NCI-H2196 (cell line): ENCODE results near the gene TOM1.

ENCODE experiments used
- DNase-seq: peaks from one replicate; lab custom pipeline; 2025; ENCODE audit not compliant: unreplicated experiment; lab: John Stamatoyannopoulos, UW

Gene TOM1

DNA sequence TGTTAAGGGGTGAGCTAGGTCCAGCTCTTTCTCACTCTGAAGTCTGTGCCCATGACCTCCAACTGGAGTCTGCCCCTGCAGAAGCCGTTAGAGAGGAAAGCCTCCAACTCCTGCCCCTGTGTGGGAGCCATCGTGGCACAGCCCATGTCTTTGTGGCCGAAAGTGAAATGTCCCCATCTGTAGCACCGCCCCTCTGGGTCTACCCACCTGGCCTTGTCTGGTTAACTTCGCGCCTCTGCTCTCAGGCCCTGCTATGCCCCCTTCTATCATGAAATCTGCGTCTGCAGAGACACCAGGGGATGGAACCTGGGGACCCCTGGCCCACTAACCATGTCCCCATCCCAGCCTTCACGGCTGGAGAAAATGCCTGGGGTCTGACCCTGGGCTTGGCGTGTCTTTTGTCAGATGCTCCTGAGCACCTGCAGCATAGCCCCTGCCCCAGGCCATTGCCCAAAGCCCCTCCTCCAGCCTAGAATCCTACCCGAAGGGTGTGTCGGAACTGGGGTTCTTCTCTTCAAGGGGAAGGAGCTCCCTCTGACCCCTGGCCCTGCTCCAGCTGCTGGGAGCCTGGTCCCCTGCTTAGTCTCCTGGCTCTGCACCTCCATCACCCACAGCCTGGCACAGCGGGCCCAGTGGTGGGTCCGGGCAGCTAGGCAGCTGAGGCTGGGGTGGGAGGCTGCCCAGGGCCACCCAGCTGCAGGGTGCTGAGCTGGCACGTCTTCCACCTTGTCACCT lies 45.4 kb downstream of the TOM1 start:
- DNase-seq: no peak

DNA sequence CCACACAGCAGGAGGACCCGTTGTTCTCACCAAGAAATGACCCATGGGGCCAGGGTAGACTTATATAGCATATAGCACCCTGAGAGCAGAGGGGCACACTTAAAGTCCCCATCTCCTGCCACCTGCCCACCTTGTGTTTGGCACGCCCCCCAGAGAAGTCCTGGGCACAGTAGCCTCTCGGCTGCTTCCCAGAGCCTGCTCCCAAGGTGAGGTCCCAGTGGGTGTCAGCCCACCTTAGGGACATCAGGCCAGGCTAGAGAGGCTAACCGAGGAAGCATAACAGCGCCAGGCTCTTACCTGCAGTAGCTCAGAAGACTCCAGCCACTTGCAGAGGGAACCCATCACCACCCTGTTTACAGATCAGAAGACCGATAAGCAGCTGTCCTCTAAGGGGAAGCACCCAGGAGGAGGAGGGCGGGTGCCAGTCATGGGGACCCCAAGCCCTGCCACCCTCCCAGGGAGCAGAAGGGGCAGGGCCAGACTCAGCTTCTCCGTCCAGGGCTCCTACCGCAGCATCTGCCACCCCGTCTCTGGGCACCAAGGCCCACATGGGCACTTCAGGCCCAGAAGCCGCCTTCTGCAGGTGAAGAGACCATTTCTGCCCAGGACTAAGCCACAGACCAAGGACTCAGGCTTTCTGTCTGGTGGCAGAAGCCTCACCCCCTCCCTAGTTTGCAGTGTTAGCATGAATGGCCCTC lies 46.3 kb downstream of the TOM1 start:
- no peak for DNase-seq

DNA sequence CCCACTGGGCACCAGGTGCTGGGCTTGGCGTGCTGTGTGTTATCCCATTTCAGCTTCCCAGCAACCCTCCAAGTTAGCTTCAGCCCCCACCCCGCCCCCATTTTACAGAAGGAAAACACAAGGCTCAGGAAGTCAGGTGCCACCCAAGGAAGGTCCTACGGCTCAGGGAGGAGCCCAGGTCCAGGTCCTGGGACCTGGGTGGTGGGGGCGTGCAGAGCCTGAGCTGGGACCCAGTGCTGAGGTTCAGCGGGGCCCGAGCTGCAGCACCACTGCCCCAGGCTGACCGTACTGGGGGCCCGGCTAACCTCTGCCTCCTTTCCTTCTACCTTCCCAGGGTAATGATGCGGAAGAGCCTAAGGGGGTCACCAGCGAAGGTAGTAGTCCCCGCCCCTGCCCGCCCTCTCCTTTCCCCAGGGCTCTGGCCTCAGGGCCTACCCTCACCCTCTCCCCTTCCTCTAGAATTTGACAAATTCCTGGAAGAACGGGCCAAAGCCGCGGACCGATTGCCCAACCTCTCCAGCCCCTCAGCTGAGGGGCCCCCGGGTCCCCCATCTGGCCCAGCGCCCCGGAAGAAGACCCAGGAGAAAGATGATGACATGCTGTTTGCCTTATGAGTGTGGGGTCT lies 47.0 kb downstream of the TOM1 start:
- DNase-seq: no peak

DNA sequence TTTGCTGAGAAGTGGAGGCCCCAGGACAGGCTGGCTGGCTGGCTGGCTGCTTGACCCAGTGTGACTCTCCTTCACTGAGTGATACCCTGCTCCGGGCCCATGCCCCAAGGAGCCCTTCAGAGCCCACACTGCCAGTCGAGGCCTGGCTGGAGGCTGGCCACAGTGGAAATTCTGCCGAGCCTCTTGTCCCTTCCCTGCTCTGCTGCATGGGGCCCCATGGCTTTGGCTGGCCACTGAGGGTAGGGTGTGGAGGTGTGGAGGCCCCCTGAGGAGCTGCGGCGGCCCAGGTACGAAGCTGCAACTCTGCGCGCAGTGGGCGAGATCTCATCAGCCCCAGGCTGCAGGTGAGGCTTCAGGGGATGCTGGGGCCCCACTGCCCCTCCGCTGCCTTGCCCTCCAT lies 47.8 kb downstream of the TOM1 start:
- no peak for DNase-seq

DNA sequence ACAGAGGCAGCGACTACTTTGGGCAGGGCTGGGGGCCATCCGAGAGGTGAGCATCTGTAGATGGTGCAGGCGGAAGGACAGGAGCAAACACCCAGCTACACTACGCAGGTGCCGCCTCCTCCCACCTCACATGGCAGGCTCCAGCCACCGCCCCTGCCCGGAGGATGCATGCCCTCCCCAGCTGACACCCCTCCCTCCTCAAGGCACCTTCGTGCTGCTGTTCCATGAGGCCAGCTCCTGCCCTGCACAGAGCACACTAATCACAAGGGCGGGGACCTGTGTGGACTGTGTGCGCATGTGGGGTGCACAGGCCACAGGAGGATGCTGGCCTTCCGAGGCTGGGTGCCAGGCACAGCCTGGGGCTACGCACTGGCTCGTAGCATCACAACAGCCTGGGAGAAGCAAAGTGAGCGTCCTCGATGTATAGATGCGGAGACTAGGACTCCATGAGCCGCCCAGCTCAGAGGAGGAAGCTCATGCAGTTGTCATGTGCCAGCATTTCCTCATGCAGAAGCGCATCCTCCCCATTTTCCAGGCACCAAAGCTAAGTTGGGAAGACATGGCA lies 48.4 kb downstream of the TOM1 start:
- DNase-seq: no peak

DNA sequence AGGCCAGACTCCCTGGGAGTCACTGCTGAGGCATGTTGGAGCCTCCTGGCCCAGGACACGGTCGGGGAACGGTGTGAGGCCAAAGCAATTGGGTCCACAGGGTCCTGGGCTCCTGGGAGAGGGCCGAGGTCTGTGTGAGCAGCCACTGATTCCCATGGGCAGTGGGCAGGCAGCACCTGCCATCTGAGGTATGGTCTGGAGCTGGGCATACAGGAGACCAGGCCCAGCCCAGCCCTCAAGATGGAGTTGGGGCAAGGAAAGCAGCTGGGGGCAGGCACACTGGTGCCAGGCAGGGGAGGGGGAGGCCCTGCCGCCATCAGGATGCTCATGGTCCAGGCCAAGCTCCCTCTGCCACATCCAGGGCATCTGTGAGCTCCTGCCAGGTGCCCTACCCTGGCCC lies 49.0 kb downstream of the TOM1 start:
- no peak for DNase-seq

DNA sequence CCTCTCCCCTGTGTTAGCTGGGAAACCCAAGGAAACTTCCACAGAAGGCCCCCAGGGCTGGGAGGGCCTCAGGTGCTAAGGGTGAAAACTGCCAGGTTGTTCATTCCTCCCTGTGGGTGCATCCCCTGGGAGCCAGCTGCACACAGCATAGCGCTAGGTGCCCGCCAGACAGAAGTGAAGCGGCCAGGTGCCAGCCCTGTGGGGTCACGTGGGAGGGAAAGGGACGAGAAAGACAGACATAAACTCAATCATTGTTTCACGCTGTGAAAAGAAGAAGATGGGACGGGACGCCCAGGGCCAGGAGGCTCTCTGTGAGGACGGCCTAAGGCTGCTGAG lies 49.6 kb downstream of the TOM1 start:
- no peak for DNase-seq

DNA sequence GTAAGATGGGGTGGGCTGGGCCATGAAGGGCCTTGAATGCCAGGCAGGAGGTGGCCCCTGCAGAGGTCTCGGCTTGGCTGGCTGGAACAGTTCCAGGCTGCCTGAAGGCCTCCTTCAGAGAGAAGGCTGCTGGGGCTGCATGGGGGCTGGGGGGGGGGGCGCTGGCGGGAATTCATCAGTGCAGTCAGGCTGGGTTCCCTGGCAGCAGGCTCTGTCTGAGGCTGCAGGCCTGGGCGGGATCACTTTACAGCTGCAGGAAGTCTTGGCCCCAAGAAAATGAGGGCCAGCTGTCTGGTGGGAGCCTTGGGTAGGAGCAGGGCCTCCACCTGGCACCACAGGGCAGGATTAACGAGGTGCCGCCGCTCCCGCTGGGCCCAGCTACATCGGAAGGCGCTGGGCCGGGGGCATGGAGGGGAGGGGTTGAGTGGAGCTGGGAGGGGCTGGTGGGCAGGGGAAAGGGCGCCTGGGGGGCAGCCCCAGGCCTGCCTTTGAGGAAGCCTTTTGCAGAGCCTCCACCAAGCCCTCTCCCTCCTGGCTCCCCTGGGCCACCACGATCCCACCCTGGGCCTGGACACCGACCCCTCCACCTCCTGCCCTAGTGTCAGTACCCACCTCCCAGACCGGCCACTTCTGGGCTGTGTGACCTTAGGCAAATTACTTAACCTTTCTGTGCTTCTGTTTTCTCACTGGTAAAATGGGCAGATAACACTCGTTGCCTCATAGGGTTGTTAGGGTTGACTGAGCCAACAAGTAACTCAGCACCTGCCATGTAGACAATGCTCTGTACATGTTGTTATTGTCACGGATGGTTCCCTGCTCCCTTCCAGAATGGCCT lies 50.2 kb downstream of the TOM1 start:
- DNase-seq: peak; percentile 54

DNA sequence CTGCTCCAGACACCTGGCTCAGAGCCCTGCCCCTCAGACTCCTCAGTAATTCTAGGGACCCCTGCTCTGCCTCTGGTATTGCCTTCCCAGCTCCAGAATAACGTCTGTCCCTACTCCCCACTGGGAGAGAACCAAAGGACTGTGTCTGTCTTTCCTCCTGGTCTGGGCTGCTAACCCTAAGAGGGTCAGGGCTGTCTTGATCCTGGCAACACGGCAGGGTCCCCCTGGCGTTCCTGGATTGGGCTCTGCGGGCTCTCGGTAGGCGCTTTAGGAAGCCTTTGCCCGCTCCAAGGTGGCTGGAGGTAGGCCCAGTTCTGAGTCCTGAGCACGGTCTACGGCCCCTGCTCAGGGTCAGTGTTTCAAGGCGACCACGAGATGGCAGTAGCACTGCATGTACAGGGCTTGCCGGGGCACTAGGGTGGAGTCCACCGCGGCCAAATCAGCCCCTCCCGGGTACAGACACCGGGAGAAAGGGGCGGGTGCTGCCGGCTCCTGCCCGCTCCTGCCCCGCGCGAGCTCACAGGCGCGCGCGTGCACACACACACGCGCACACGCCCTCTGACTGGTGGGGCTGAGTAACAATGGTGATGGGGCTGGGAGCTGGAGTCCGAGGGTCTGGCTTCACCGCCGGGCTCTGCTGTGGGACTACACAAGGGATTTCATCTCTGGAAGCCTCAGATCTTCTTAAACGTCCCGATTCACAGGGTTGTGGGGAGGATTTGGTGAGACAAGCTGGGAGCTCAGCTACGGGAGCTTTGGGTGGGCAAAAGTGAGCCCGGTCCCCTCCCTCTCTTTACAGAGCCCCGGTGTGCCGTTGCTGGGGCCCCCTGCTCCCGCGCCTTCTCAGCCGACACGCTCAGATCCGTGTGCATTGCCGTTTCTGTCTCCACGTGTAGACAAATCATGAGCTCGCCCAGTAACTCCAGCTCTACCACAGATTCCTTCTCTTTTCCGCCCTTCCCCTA lies 51.1 kb downstream of the TOM1 start:
- DNase-seq: peak; percentile 75

DNA sequence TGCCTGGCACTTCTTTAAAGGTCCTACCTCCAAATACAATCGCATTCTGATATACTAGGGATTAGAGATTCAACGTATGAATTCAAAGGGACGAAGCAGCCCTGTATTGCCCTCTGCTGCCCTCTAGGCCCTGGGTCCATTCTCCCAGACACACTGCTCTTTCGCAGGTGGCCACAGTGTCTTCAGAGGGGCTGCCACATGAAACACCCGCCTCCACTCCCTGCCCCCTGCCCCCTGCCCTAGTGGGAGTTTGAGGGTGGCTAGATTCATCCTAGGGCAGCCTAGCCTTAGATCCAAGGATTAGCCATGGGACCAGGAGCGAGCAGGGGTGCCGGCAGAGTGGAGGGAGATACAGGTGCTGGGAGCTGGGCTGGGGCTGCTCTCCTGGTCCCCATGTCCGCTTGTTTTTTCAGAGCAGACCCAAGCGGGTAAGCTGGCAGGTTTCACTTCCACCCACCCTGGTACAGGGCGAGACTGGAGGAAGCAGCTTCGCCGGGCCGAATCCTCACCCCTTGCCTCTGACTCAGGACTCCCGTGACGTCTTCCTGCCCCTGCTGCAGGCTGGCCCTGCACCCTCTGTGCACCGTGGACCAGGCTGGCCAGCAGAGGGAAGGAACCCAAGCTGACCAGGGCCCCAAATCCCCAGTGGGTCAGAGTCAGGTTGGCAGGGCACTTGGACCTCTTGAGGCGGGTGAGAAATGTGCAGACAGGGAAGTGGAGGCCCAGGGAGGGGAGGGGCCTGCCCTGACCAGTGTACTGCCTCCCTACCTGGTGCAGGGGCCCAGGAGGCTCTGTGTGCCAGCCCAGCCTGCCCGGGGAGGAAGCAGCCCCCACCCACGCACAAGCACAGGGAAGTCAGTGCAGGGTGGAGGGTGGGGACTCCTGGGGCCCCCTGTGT lies 52.8 kb downstream of the TOM1 start:
- DNase-seq: no peak

DNA sequence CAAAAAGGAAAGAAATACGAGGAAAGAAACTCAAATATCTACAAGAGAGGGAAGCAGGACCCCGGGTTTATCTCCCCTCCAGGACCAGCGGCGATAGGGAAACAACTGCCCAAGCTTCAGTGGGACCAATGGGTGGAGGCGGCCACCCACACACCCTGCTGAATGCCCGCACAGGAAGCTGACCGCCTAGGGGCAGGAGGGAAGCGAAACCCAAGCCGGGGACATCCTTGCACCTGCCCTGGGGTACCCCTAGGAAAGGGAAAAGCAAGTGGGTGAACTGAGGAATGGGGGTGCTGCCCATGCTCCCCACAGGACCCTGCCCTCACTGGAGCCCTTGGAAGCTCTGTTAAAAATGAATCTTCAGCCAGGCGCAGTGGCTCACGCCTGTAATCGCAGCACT lies 53.6 kb downstream of the TOM1 start:
- DNase-seq: no peak

DNA sequence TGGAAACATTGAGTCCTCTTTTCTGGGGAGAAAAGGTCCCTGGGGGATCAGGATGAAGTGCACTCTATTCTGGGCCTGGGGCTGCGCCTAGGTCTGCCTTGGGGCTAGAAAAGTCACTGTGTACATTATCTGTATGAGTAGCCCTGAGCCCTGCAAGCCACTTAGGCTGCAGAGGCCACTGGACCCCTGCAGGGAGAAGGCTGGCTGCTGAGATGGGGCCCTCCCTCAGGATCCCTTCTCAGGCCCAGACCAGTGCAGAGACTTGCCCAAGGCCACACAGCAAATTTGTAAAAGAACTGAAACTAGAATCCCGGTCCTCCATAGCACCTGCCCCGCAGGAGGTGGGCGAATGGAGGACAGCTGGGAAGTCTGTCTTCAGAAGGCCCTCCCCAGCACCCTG lies 54.4 kb downstream of the TOM1 start:
- DNase-seq: no peak

DNA sequence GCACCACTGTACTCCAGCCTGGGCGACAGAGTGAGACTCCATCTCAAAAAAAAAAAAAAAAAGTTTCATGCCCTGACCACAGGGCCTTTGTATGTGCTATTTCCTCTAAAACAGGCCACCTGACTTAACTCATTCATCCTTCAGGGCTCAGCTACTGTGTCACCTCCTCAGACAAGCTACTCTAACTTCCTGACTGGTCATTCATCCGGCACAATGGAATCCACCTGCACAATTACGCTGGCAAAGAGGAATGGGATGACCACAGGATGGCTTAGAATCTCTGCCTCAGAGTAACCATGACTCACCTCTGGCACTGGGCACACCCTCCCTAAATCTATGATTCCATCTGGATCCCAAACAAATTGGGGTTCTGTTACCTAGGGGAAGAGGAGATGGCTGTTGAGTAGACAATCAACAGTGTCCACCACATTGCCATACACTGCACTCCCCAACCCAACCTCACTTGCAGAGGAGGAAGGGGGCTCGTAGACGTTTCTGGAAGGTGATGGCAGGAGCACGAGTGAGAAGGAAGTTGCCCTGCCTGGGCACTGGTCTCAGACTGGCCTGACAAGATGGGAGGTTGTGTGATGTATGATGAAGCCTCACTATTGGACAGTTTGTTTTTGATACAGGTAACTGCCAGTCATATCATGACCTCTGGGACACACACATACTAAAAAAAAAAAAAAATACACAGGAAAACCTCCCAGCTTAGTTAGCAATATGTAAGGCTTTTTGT lies 58.4 kb downstream of the TOM1 start:
- no peak for DNase-seq

DNA sequence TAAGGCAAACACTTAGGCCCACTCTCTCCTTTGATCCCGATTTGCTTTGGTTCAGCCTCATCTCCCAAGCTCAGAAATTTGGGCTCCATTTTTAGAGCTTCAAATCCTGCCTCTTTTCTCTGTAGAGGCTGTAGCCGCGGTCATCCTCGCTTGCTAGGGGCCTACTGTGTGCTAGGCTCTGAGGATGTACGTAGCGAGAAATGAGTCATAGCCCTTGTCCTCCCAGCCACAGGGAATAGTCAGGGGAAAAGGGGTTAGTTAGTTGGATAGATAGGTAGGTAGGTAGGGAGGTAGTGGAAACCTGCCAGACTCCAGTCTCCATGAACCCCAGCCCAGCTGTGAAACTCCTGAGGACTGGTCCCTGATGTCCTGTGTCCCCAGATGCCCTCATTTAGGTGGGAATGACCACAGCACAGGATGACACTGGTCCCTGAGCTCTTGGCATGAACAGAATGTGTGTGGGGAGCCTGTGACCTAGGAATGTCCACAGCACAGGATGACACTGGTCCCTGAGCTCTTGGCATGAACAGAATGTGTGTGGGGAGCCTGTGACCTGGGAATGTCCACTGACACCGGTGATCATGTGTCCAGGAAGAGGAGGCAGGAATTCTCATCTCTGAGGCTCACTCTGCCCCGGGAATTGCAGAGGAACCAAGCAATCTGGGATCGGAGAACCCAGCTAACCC lies 59.8 kb downstream of the TOM1 start:
- DNase-seq: no peak

DNA sequence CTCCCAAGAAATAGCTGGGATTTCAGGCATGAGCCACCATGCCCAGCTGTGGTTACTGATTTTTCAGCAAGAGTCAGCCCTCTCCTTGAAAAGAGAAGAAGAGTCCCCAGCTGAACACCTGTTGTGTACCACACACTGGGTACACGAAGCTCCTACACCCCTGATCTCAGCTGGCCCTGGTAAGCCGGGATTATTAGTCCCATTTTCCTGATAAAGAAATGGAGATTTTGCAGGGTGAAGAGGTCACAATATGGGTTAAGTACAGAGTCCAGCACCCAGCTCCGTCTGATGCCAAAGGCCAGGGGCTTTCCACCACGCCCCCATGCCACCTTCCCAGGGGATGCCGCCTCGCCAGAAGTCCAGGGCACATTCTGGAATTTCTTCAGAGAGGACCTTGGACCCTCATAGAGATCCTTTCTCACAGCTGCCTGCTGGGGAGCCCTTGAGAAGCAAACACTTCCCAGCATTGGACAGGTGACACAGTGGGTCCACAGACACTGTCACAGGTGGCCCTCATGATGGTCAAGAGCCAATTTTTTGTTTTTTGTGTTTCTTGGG lies 61.4 kb downstream of the TOM1 start:
- DNase-seq: no peak

DNA sequence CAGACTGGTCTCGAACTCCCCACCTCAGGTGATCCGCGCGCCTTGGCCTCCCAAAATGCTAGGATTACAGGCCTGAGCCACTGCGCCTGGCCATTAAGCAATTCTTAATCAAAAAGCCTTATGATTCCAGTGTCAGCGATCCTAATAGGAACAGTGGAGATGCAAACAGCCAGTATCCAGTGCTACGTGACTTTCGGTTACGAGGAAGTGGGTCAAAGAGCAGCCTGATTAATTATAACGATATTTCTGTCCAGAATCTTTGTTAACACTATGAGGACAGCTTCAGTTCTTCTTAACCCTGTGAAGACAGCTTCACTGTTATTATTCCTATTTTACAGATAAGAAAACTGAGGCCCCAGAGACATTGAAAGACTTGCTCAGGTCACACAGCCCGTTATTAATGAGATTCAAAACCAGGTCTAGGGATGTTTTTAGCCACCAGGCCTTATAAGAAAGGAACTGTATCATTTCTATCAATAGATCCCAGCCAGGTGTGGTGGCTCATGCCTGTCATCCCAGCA lies 63.9 kb downstream of the TOM1 start:
- no peak for DNase-seq

DNA sequence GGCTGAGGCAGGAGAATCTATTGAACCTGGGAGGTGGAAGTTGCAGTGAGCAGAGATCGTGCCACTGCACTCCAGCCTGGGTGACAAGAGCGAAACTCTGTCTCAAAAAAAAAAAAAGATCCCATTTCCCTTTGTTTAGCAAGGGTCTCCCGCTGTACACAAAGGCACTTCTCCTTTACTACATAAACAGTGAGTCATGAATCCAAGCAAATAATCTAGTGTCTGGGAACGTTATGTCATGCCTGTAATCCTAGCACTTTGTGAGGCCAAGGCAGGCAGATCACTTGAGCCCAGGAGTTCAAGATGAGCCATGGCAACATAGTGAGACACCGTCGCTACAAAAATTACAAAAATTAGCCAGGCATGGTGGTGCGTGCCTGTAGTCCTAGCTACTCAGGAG lies 64.5 kb downstream of the TOM1 start:
- DNase-seq: peak; percentile 16
